LNCAP (cell line): Measurements from ENCODE around the gene SYCP2L.

Experiments used
- CTCF ChIP-seq: fragments of 450-650 bp; IDR thresholded peaks from 2 replicates; pipeline ENCODE4 v1.5.1; 2017; ENCODE audit warnings: mild to moderate bottlenecking

Gene SYCP2L

GRCh38 chr6:10964684-10965083, 77.8 kb downstream of the SYCP2L start:
- TF ChIP-seq CTCF: no peak

GRCh38 chr6:10968776-10969175, 81.9 kb downstream of the SYCP2L start:
- no peak for TF ChIP-seq CTCF

DNA sequence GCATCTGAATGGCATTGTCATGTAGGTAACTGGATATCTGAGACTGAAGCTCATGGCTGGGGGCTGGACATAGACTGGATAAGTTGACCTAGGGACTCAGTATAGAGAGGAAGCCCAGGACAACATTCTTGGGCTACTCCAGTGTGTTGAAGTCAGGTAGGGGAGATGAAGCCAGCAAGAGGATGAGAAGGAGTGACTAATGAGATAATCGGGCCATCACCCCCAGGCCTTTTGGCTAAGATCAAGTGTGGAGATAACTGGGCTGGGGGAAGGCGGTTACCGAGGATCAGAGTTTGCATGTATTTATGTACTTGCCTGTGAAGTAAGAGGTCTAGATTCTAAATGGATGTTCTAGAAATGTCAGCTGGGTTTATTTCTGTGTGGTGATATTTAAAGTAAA, 83.9 kb downstream of the SYCP2L start:
- TF ChIP-seq CTCF: no peak

DNA sequence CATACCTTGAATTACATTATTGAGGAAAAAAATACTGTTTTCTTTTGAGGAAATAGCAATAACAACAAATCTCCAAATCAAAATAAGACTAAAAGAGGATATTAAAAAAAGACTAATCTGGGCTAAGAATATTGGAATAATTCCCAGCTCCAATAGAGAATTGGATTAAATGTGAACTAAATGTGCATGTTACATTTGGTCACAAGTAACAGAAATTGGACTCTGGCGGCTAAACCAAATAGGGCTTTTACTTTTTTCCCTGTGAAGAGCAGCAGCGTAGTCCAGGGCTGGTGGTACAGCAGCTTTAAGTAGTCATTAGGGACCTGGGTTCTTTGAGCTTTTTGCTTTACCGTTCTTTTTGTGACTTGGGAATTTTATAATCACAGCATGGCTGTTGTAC, 85.3 kb downstream of the SYCP2L start:
- TF ChIP-seq CTCF: no peak

- no peak for TF ChIP-seq CTCF
These were observed 89.7 kb downstream of the SYCP2L start for GRCh38 chr6:10976571-10976970.

- no peak for TF ChIP-seq CTCF
These were observed 90.5 kb downstream of the SYCP2L start for GRCh38 chr6:10977231-10977968.

DNA sequence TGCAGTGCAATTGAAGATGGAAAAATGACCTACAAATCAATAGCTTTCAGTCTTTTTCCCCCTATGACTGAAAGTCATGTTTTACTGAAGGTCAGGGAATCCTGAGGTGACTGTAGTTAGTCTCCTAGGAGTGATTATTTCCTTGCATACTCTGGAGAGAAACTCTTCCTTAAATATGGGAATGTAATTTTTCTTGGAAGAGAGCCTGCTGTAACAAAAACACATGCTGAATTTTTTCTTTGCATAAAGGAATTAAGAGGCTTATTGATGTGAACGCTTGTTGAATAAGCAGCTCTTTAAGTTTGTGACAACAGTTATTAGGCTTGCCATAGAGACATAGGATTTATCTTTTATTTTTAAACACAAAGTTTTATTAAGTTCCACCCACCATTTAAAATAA, 92.8 kb downstream of the SYCP2L start:
- no peak for TF ChIP-seq CTCF

DNA sequence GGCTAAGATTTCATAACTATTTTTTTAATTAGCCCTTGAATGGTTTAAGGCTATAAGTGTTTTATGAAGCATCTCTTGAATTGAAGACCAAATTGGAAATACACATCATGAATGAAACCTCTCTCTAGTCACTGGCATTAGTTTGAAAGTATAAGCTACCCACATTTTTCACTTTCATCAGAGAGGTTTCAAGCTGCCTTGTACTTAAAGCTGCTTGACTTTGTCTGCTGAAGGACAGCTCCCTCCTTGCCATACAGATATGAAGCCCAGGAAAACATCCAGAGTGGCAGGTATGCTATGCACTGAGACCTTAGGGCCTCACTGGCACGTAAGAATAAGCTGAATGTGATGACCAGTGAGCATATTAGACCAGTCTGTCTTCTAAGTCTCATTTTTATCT, 94.6 kb downstream of the SYCP2L start:
- no peak for TF ChIP-seq CTCF
